Trophoblast cell (in vitro differentiated cells and primary cell): ENCODE measurements around the gene CCNF.

ENCODE experiments used
- DNase-seq, 2 donors: peaks; one replicate each; pipeline ENCODE4 v3.0.0-alpha.2; 2016
- H2AFZ ChIP-seq: 2 replicates; pipeline ENCODE4 v1.6.1; 2013; ENCODE audit warnings: low read length, moderate library complexity, mild to moderate bottlenecking; ENCODE audit not compliant: insufficient read depth, poor library complexity
- H2AK5ac ChIP-seq: 2 replicates; pipeline ENCODE4 v1.6.1; 2013; ENCODE audit warnings: mild to moderate bottlenecking, low read length
- H2BK120ac ChIP-seq: 2 replicates; pipeline ENCODE4 v1.6.1; 2013; ENCODE audit warnings: low read length, mild to moderate bottlenecking, moderate library complexity; ENCODE audit not compliant: insufficient read depth, poor library complexity
- H2BK12ac ChIP-seq: 2 replicates; pipeline ENCODE4 v1.6.1; 2013; ENCODE audit warnings: mild to moderate bottlenecking, low read length, moderate library complexity
- H2BK5ac ChIP-seq: 2 replicates; pipeline ENCODE4 v1.6.1; 2013; ENCODE audit warnings: low read length, low read depth, moderate library complexity, mild to moderate bottlenecking; ENCODE audit not compliant: poor library complexity
- H3K14ac ChIP-seq: 2 replicates; pipeline ENCODE4 v1.6.1; 2013; ENCODE audit warnings: mild to moderate bottlenecking, low read length
- H3K18ac ChIP-seq: 2 replicates; pipeline ENCODE4 v1.6.1; 2013; ENCODE audit warnings: mild to moderate bottlenecking, low read length
- H3K23ac ChIP-seq: 2 replicates; pipeline ENCODE4 v1.6.1; 2013; ENCODE audit warnings: low read length
- H3K27ac ChIP-seq: 2 replicates; pipeline ENCODE4 v1.5.1; 2013; ENCODE audit warnings: low read depth, mild to moderate bottlenecking, inconsistent platforms, low read length, moderate library complexity
- H3K27me3 ChIP-seq: 2 replicates; pipeline ENCODE4 v1.6.1; 2013; ENCODE audit warnings: inconsistent platforms, mild to moderate bottlenecking, low read length, moderate library complexity; ENCODE audit not compliant: insufficient read depth
- H3K36me3 ChIP-seq, 2 experiments: 1 replicate in 1 of 2; 2 replicates in 1 of 2; pipeline ENCODE4 v1.6.1; 2013; ENCODE audit warnings: low read length in 2 of 2, mild to moderate bottlenecking in 2 of 2, moderate library complexity in 1 of 2; ENCODE audit not compliant: insufficient read depth in 2 of 2, control insufficient read depth in 1 of 2
- H3K4ac ChIP-seq: 2 replicates; pipeline ENCODE4 v1.6.1; 2013; ENCODE audit warnings: low read depth, mild to moderate bottlenecking, low read length, moderate library complexity
- H3K4me1 ChIP-seq, 2 experiments: 1 replicate in 1 of 2; 2 replicates in 1 of 2; pipeline ENCODE4 v1.6.1; 2013; ENCODE audit warnings: low read length in 2 of 2, mild to moderate bottlenecking in 2 of 2, moderate library complexity in 1 of 2; ENCODE audit not compliant: insufficient read depth in 2 of 2, control insufficient read depth in 1 of 2
- H3K4me2 ChIP-seq: 2 replicates; pipeline ENCODE4 v1.6.1; 2013; ENCODE audit warnings: inconsistent platforms, mild to moderate bottlenecking, low read length, moderate library complexity
- H3K4me3 ChIP-seq: 2 replicates; pipeline ENCODE4 v1.5.1; 2013; ENCODE audit warnings: mild to moderate bottlenecking, low read depth, low read length, inconsistent platforms
- H3K79me1 ChIP-seq: one replicate; pipeline ENCODE4 v1.6.1; 2013; ENCODE audit warnings: low read length
- H3K79me2 ChIP-seq: 2 replicates; pipeline ENCODE4 v1.6.1; 2013; ENCODE audit warnings: low read length, mild to moderate bottlenecking; ENCODE audit not compliant: control insufficient read depth, insufficient read depth, poor library complexity
- H3K9ac ChIP-seq: 2 replicates; pipeline ENCODE4 v1.6.1; 2013; ENCODE audit warnings: mild to moderate bottlenecking, low read length
- H3K9me3 ChIP-seq: 2 replicates; pipeline ENCODE4 v1.6.1; 2013; ENCODE audit warnings: low read depth, mild to moderate bottlenecking, control low read depth, inconsistent platforms, low read length; ENCODE audit not compliant: insufficient read depth
- H4K12ac ChIP-seq: 2 replicates; pipeline ENCODE4 v1.6.1; 2013; ENCODE audit warnings: low read depth, mild to moderate bottlenecking, low read length, moderate library complexity
- H4K8ac ChIP-seq: 2 replicates; pipeline ENCODE4 v1.6.1; 2013; ENCODE audit warnings: low read depth, mild to moderate bottlenecking, low read length, moderate library complexity
- H4K91ac ChIP-seq: one replicate; pipeline ENCODE4 v1.6.1; 2013; ENCODE audit warnings: low read depth, mild to moderate bottlenecking, low read length, moderate library complexity
- WGBS: extraction: QIAGEN DNeasy Blood & Tissue Kit; methylation state at CpG from one replicate; pipeline ENCODE4 v1.1.7; 2013; ENCODE audit warnings: missing lambda C conversion rate; ENCODE audit not compliant: insufficient read length, insufficient coverage; ENCODE audit errors: extremely low coverage; 5-methylcytosine and 5-hydroxymethylcytosine counted together

CCNF gene

DNA sequence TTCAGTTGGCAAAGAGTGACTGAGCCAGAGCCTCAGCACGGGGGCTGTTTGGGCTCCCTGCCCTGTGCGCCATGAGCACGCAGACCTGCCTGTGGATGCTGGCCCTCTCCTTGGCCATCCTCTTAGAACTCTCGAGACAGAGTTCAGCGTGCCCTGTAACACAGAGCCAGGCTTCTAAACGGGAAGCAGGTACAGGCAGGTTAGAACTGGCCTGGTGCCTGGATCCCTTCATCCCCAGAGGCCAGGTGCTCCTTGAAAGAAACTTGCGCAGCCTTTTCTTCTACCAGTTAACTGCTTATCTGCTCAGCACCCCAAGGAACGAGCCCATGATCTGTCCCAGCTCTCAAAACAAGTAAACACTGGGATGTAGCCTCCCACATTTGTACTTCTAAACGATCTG lies 6.9 kb downstream of the CCNF start:
- Histone ChIP-seq H3K4me3 (no peak overlapping the region), H3K9me3 (no peaks in the 10 kb centered on the region), H3K79me1 (no peaks in the 10 kb centered on the region), H3K36me3 (peaks cover 67 to 73% of the 10 kb centered on the region in 2 experiments), H2AFZ (no peak overlapping the region), H4K8ac (no peak overlapping the region), H3K23ac (no peak overlapping the region), H3K4ac (no peak overlapping the region), H3K4me1 (no peaks in the 10 kb centered on the region), H3K27me3 (no peaks in the 10 kb centered on the region), H4K12ac (no peak overlapping the region), H3K79me2 (no peaks in the 10 kb centered on the region), H2BK120ac (no peak overlapping the region), H2BK5ac (no peak overlapping the region), H3K14ac (no peak overlapping the region), H3K9ac (no peak overlapping the region), H4K91ac (no peak overlapping the region), H2BK12ac (no peak overlapping the region), H3K4me2 (no peak overlapping the region), H2AK5ac (no peak overlapping the region), H3K27ac (no peak overlapping the region), H3K18ac (no peak overlapping the region)
- no peak for DNase-seq
- WGBS: no CpG with 5 or more reads among the region's 9 CpGs

DNA sequence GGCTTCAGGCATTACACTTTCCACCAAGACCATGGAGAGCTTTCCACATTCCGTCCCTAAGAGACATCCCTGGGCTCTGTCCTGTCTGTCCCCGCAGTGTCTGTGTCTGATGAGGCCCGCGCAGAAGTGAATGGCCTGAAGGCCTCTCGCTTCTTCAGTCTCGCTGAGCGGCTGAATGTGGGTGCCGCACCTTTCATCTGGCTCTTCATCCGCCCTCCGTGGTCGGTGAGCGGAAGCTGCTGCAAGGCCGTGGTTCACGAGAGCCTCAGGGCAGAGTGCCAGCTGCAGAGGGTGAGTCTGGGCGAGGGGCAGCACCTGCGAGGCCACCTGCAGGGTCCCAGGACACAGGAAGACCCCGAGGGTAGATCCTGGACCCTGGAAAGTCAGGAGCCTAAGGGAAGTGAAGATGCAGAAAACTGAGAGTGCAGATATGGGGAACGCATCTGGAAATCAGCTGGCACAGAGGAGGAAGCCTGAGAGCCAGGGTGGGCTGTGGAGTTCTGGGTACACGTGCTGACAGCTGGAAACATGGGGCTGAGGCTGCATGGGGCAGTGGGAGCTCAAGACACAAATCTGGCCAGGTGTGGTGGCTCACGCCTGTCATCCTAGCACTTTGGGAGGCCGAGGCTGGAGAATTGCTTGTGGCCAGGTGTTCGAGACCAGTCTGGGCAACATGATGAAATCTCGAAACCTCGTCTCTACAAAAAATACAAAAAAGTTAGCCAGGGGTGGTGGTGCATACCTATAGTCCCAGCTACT lies 8.0 kb downstream of the CCNF start:
- H3K4me3 ChIP-seq: no peak overlapping the region
- H3K4me1 ChIP-seq: no peaks in the 10 kb centered on the region
- H3K9me3 ChIP-seq: no peaks in the 10 kb centered on the region
- no peak overlapping the region for H3K4ac ChIP-seq
- H4K12ac ChIP-seq: no peak overlapping the region
- H2BK5ac ChIP-seq: no peak overlapping the region
- no peak overlapping the region for H2BK12ac ChIP-seq
- no peak for DNase-seq
- no peaks in the 10 kb centered on the region for H3K79me1 ChIP-seq
- no peak overlapping the region for H2BK120ac ChIP-seq
- H3K27me3 ChIP-seq: no peaks in the 10 kb centered on the region
- H3K27ac ChIP-seq: no peak overlapping the region
- H3K14ac ChIP-seq: no peak overlapping the region
- H2AFZ ChIP-seq: no peak overlapping the region
- no peak overlapping the region for H3K9ac ChIP-seq
- H2AK5ac ChIP-seq: no peak overlapping the region
- no peak overlapping the region for H3K18ac ChIP-seq
- H3K23ac ChIP-seq: no peak overlapping the region
- H3K4me2 ChIP-seq: no peak overlapping the region
- H3K36me3 ChIP-seq: peaks cover 62 to 72% of the 10 kb centered on the region in 2 experiments
- WGBS: no CpG with 5 or more reads among the region's 24 CpGs
- no peak overlapping the region for H4K91ac ChIP-seq
- H4K8ac ChIP-seq: no peak overlapping the region
- H3K79me2 ChIP-seq: no peaks in the 10 kb centered on the region

DNA sequence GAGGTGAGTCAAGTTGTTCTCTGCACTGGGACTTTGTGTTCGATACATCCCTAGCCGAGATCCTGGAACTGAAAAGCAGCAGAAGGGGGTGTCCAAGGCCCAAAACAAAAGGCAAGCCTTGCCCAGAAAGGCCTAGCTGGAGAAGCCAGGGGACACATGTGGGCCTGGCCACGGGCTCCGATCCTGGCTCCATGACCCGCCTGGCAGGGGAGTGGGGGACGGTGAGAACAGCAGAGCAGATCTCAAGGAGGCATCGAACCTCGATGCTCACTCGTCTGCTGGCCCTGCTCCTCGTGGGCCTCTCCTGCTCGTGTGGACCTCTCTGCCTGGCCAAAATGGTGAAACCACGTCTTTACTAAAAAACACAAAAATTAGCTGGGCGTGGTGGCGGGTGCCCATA lies 8.9 kb downstream of the CCNF start:
- Histone ChIP-seq H4K91ac (no peak overlapping the region), H3K79me1 (no peaks in the 10 kb centered on the region), H3K9ac (no peak overlapping the region), H3K9me3 (no peaks in the 10 kb centered on the region), H2BK12ac (no peak overlapping the region), H3K27me3 (no peaks in the 10 kb centered on the region), H4K12ac (no peak overlapping the region), H4K8ac (no peak overlapping the region), H2BK120ac (no peak overlapping the region), H3K18ac (no peak overlapping the region), H3K4me1 (no peaks in the 10 kb centered on the region), H3K27ac (no peak overlapping the region), H3K79me2 (no peaks in the 10 kb centered on the region), H3K4me3 (no peak overlapping the region), H3K23ac (no peak overlapping the region), H2AK5ac (no peak overlapping the region), H3K14ac (no peak overlapping the region), H2AFZ (no peak overlapping the region), H2BK5ac (no peak overlapping the region), H3K36me3 (peaks cover 55 to 63% of the 10 kb centered on the region in 2 experiments), H3K4ac (no peak overlapping the region), H3K4me2 (no peak overlapping the region)
- DNase-seq: no peak
- no CpG with 5 or more reads among the region's 14 CpGs for WGBS

DNA sequence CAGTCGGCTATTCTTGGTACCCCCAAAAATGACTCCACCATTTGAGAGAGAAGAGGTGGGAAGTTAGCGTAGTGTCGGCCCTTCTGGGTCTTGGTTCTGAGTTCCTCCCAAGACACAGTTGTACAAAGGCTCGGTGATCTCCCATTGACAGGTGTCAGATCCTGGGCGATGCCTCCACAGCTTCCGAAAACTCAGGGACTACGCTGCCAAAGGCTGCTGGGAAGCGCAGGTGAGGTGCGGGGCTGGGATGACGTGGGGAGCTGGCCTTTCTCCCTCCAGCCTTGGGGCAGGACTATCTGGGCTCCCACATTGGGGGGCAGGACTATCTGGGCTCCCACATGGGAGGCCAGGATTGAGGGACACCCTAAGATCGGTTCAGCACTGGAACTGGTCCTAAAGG lies 10.4 kb downstream of the CCNF start:
- H3K27me3 ChIP-seq: no peaks in the 10 kb centered on the region
- no peak overlapping the region for H3K27ac ChIP-seq
- H3K4me1 ChIP-seq: no peaks in the 10 kb centered on the region
- H3K9ac ChIP-seq: no peak overlapping the region
- H2BK12ac ChIP-seq: no peak overlapping the region
- DNase-seq: no peak
- H3K18ac ChIP-seq: no peak overlapping the region
- H3K4ac ChIP-seq: no peak overlapping the region
- H3K4me2 ChIP-seq: no peak overlapping the region
- H3K14ac ChIP-seq: no peak overlapping the region
- H3K79me2 ChIP-seq: no peaks in the 10 kb centered on the region
- no peaks in the 10 kb centered on the region for H3K9me3 ChIP-seq
- WGBS: no CpG with 5 or more reads among the region's 11 CpGs
- H3K23ac ChIP-seq: no peak overlapping the region
- H3K79me1 ChIP-seq: no peaks in the 10 kb centered on the region
- H2BK5ac ChIP-seq: no peak overlapping the region
- peaks cover 57 to 62% of the 10 kb centered on the region in 2 experiments for H3K36me3 ChIP-seq
- H2AFZ ChIP-seq: no peak overlapping the region
- no peak overlapping the region for H2BK120ac ChIP-seq
- no peak overlapping the region for H4K12ac ChIP-seq
- H2AK5ac ChIP-seq: no peak overlapping the region
- no peak overlapping the region for H4K91ac ChIP-seq
- no peak overlapping the region for H4K8ac ChIP-seq
- no peak overlapping the region for H3K4me3 ChIP-seq
